ENCODE data around the gene TIMM8A.
"Not testable (repeated sequence)": the region's sequence is repeated elsewhere in the genome, so short reads cannot be mapped to it uniquely, and the experiment has no call there.

Gene TIMM8A

GRCh38 chrX:101359966-101360365 lies 11.4 kb upstream of the TIMM8A start:
- DNase-seq (ENCODE audit: low read depth), result no peak

- no peak for DNase-seq (ENCODE audit: low read depth)
Observed at GRCh38 chrX:101357166-101357795, 8.7 kb upstream of the TIMM8A start.

- no peak for DNase-seq (ENCODE audit: low read depth)
Observed at GRCh38 chrX:101349193-101349562, 636 bp upstream of the TIMM8A start.

GRCh38 chrX:101347859-101348451 lies 587 bp downstream of the TIMM8A start:
- DNase-seq (ENCODE audit: low read depth), result no peak

- DNase-seq (ENCODE audit: low read depth), result no peak
Observed at GRCh38 chrX:101337776-101338271, 10.7 kb downstream of the TIMM8A start.

- DNase-seq (ENCODE audit: low read depth), result not testable (repeated sequence)
Observed at GRCh38 chrX:101334310-101334709, 14.2 kb downstream of the TIMM8A start.

- DNase-seq (ENCODE audit: low read depth), result not testable (repeated sequence)
Observed at GRCh38 chrX:101326600-101326999, 21.9 kb downstream of the TIMM8A start.

GRCh38 chrX:101303790-101304189 lies 44.8 kb downstream of the TIMM8A start:
- DNase-seq (ENCODE audit: low read depth), result no peak
